ENCODE data around the gene MGMT.

- TF ChIP-seq CTCF (conservative IDR thresholded peaks at IDR 0.05 in 1 of 2, IDR thresholded peaks at IDR 0.05 in 1 of 2; ENCODE audit: low read depth in 1 of 2, low read length in 2 of 2): no peak
- TF ChIP-seq EZH2 (IDR thresholded peaks at IDR 0.05; ENCODE audit: low read length, missing control alignments): no peak
These were observed 165.0 kb downstream of the MGMT start for GRCh38 chr10:129631870-129632623.

Data from fibroblast of lung (primary cell).